H1 (cell line): Measurements from ENCODE around the gene ISM1. TPM values are rescaled to one million over a fixed set of nuclear protein-coding genes. Genes with fewer than 3 reads are reported as not detected.

Experiments
- CTCF ChIA-PET: fragments of 300-600 bp; sonication (Branson Sonifier 250); formaldehyde crosslinking; loops from one replicate; lab custom pipeline; 2021; ENCODE audit not compliant: partially characterized antibody; lab: Charles Lee
- POLR2A ChIA-PET: fragments of 300-600 bp; sonication (Branson Sonifier 250); formaldehyde crosslinking; loops from one replicate; lab custom pipeline; 2021; ENCODE audit warnings: inconsistent platforms; ENCODE audit not compliant: partially characterized antibody; lab: Charles Lee
- DNase-seq, 2 experiments: peaks; one replicate each; pipeline versions ENCODE4 v3.0.0 to v3.0.0-alpha.2; 2010 to 2022; ENCODE audit warnings: low spot score in 2 of 2, low read depth in 1 of 2, mixed read lengths in 1 of 2
- FAIRE-seq: peaks from 2 replicates; lab custom pipeline; 2011; peaks lifted over from hg19 to GRCh38; lab: Jason Lieb, UNC
- H2AFZ ChIP-seq: 2 replicates; pipeline ENCODE4 v1.8.1; 2012; ENCODE audit warnings: low read length, inconsistent platforms
- H2AK5ac ChIP-seq: 2 replicates; pipeline ENCODE4 v1.6.1; 2013; ENCODE audit warnings: low read depth, low read length
- H2BK120ac ChIP-seq: replicated peaks from 2 replicates; pipeline ENCODE3; 2013; ENCODE audit warnings: low read depth, low read length, inconsistent platforms
- H2BK12ac ChIP-seq: 2 replicates; pipeline ENCODE4 v1.6.1; 2013; ENCODE audit warnings: low read depth, low read length
- H2BK15ac ChIP-seq: 2 replicates; pipeline ENCODE4 v1.6.1; 2013; ENCODE audit warnings: low read length
- H2BK20ac ChIP-seq: 2 replicates; pipeline ENCODE4 v1.6.1; 2013; ENCODE audit warnings: low read length
- H2BK5ac ChIP-seq: 2 replicates; pipeline ENCODE4 v1.6.1; 2013; ENCODE audit warnings: low read depth, low read length
- H3K14ac ChIP-seq: 2 replicates; pipeline ENCODE4 v1.6.1; 2013; ENCODE audit warnings: inconsistent platforms; ENCODE audit not compliant: insufficient read length
- H3K18ac ChIP-seq: 2 replicates; pipeline ENCODE4 v1.6.1; 2013; ENCODE audit warnings: low read length; ENCODE audit errors: extremely low read depth
- H3K23ac ChIP-seq: 2 replicates; pipeline ENCODE4 v1.6.1; 2013; ENCODE audit warnings: inconsistent platforms; ENCODE audit not compliant: insufficient read length
- H3K23me2 ChIP-seq: 2 replicates; pipeline ENCODE4 v1.6.1; 2013; ENCODE audit warnings: low read depth, low read length
- H3K27ac ChIP-seq: 2 replicates; pipeline ENCODE4 v1.6.1; 2011; ENCODE audit warnings: low read depth, low read length, inconsistent platforms
- H3K27me3 ChIP-seq, 4 experiments: replicated peaks in 1 of 4; 1 replicate in 1 of 4; 2 replicates in 3 of 4; pipeline versions ENCODE4 v1.6.1 to v1.8.1; 2011 to 2013; ENCODE audit warnings: low read length in 3 of 4, mild to moderate bottlenecking in 3 of 4, inconsistent platforms in 2 of 4, mixed read lengths in 2 of 4, moderate library complexity in 1 of 4; ENCODE audit not compliant: control insufficient read depth in 3 of 4, insufficient read depth in 3 of 4; ENCODE audit errors: extremely low read depth in 1 of 4
- H3K36me3 ChIP-seq, 4 experiments: 2 replicates each; pipeline versions ENCODE4 v1.6.1 to v1.8.1; 2011 to 2013; ENCODE audit warnings: mild to moderate bottlenecking in 4 of 4, low read length in 3 of 4, moderate library complexity in 2 of 4, control low read depth in 1 of 4, inconsistent platforms in 1 of 4; ENCODE audit not compliant: insufficient read depth in 4 of 4, control insufficient read depth in 2 of 4
- H3K4ac ChIP-seq: replicated peaks from 2 replicates; pipeline ENCODE3; 2013; ENCODE audit warnings: low read length, low read depth, mixed read lengths, inconsistent platforms; ENCODE audit not compliant: insufficient read length
- H3K4me1 ChIP-seq, 4 experiments: replicated peaks in 1 of 4; 1 replicate in 1 of 4; 2 replicates in 3 of 4; pipeline versions ENCODE4 v1.6.1 to v1.8.1; 2011 to 2013; ENCODE audit warnings: low read length in 3 of 4, inconsistent platforms in 2 of 4, mixed read lengths in 1 of 4; ENCODE audit not compliant: insufficient read depth in 4 of 4, control insufficient read depth in 3 of 4
- H3K4me2 ChIP-seq, 2 experiments: 2 replicates each; pipeline versions ENCODE4 v1.6.1 to v1.8.1; 2011 to 2013; ENCODE audit warnings: low read depth in 2 of 2, low read length in 2 of 2, control low read depth in 1 of 2, inconsistent platforms in 1 of 2, mild to moderate bottlenecking in 1 of 2; ENCODE audit not compliant: insufficient read depth in 1 of 2
- H3K4me3 ChIP-seq, 4 experiments: fragments of 200-600, 300-600 bp in 1 of 4; sonication (generic), shearing (Covaris generic), sonication (Bioruptor Twin) in 1 of 4; 2 replicates each; pipeline versions ENCODE4 v1.5.1 to v1.8.1; 2011 to 2016; ENCODE audit warnings: low read length in 4 of 4, low read depth in 3 of 4, control low read depth in 2 of 4, inconsistent platforms in 2 of 4, mild to moderate bottlenecking in 2 of 4, mixed read lengths in 1 of 4, moderate library complexity in 1 of 4; ENCODE audit not compliant: insufficient read depth in 2 of 4; ENCODE audit errors: extremely low read depth in 1 of 4
- H3K56ac ChIP-seq: replicated peaks from 2 replicates; pipeline ENCODE3; 2013; ENCODE audit warnings: low read depth, mild to moderate bottlenecking, mixed read lengths, low read length, inconsistent platforms; ENCODE audit not compliant: insufficient read length
- H3K79me1 ChIP-seq: 2 replicates; pipeline ENCODE4 v1.6.1; 2013; ENCODE audit warnings: low read depth, low read length, control low read depth
- H3K79me2 ChIP-seq, 2 experiments: 2 replicates each; pipeline versions ENCODE4 v1.6.1 to v1.8.1; 2012 to 2013; ENCODE audit warnings: low read length in 2 of 2, mild to moderate bottlenecking in 2 of 2, inconsistent platforms in 1 of 2; ENCODE audit not compliant: insufficient read depth in 2 of 2, control insufficient read depth in 1 of 2
- H3K9ac ChIP-seq, 4 experiments: replicated peaks in 1 of 4; 1 replicate in 1 of 4; 2 replicates in 3 of 4; pipeline versions ENCODE4 v1.6.1 to v1.8.1; 2011 to 2013; ENCODE audit warnings: low read depth in 3 of 4, low read length in 3 of 4, control low read depth in 2 of 4, mild to moderate bottlenecking in 2 of 4, moderate library complexity in 2 of 4, inconsistent platforms in 1 of 4; ENCODE audit errors: extremely low read depth in 1 of 4
- H3K9me3 ChIP-seq, 2 experiments: 2 replicates each; pipeline versions ENCODE4 v1.6.1 to v1.8.1; 2012 to 2013; ENCODE audit warnings: mild to moderate bottlenecking in 2 of 2, moderate library complexity in 2 of 2, control low read depth in 1 of 2, inconsistent platforms in 1 of 2, low read depth in 1 of 2, low read length in 1 of 2, mixed read lengths in 1 of 2; ENCODE audit not compliant: insufficient read depth in 2 of 2
- H4K20me1 ChIP-seq, 2 experiments: replicated peaks in 1 of 2; 2 replicates each; pipeline versions ENCODE3 to v1.8.1; 2011 to 2013; ENCODE audit warnings: inconsistent platforms in 2 of 2, low read length in 2 of 2, mild to moderate bottlenecking in 1 of 2; ENCODE audit not compliant: insufficient read depth in 2 of 2, control insufficient read depth in 1 of 2
- H4K5ac ChIP-seq: 2 replicates; pipeline ENCODE4 v1.6.1; 2013; ENCODE audit warnings: low read length, low read depth, mixed read lengths, inconsistent platforms; ENCODE audit not compliant: insufficient read length
- H4K8ac ChIP-seq: 2 replicates; pipeline ENCODE4 v1.8.0; 2013; ENCODE audit warnings: mild to moderate bottlenecking, moderate library complexity, low read length, inconsistent platforms; ENCODE audit not compliant: insufficient read depth; ENCODE audit errors: extremely low read depth
- H4K91ac ChIP-seq: replicated peaks from 2 replicates; pipeline ENCODE3; 2013; ENCODE audit warnings: low read length, mixed read lengths, inconsistent platforms; ENCODE audit not compliant: insufficient read length
- NANOG ChIP-seq: IDR thresholded peaks from 2 replicates; pipeline ENCODE4 v1.6.1; 2011; ENCODE audit warnings: low read length, low read depth, mild to moderate bottlenecking, inconsistent platforms; ENCODE audit not compliant: insufficient read depth, poor library complexity, severe bottlenecking
- WGBS, 2 experiments: shearing (Covaris generic) in 1 of 2; methylation state at CpG; one replicate each; pipeline versions ENCODE4 v1.1.6 to v1.1.7; 2013 to 2015; ENCODE audit warnings: low lambda C conversion rate in 2 of 2, mixed read lengths in 2 of 2, inconsistent platforms in 1 of 2, low coverage in 1 of 2, missing lambda C conversion rate in 1 of 2; ENCODE audit not compliant: insufficient replicate concordance in 2 of 2, insufficient coverage in 1 of 2, insufficient read length in 1 of 2; ENCODE audit errors: extremely low coverage in 1 of 2, missing lambda C conversion rate in 1 of 2; 5-methylcytosine and 5-hydroxymethylcytosine counted together
- polyA plus RNA-seq, 7 experiments: library from polyadenylated mRNA; depleted of rRNA in 3 of 7; stranded (reverse) in 5 of 7; unstranded in 2 of 7; fragments of >200 nt in 5 of 7; fragments of 200-250 nt in 2 of 7; gene quantifications; 1 replicate in 5 of 7; 2 replicates in 1 of 7; 4 replicates in 1 of 7; pipeline versions ENCODE4 v1.2.1 to v1.2.3, GENCODE V29; 2011 to 2013; ENCODE audit warnings: missing spikeins in 2 of 7, mixed read lengths in 2 of 7
- total RNA-seq: library from RNA; stranded (reverse); fragmentation: NEBNext Ultra II Directional; extraction: Animal tissue kit (Norgen Biotek cat#: 25700); gene quantifications from 2 replicates; pipeline ENCODE4 v1.2.1, GENCODE V29; 2021

The ISM1 gene
- total and polyA plus RNA-seq, 2 of the 8 experiments (the other 6 are each of a cell fraction or from before 2014, with no cell fraction given), result 0.62 to 0.97 TPM

GRCh38 chr20:13226367-13226766, 5.3 kb downstream of the ISM1 start:
- H3K56ac ChIP-seq, result no peak overlapping the region
- no peak overlapping the region for H3K4me2 ChIP-seq
- TF ChIP-seq NANOG, result no peak

More at GRCh38 chr20:13226367-13226766, 5.3 kb downstream of the ISM1 start:
- Histone ChIP-seq H4K91ac (no peak overlapping the region), H3K4ac (no peak overlapping the region), H3K9me3 (no peaks in the 10 kb centered on the region), H3K18ac (no peak overlapping the region), H3K23me2 (peaks cover 7% of the 10 kb centered on the region; the same call in 1 of the 2 replicates), H3K23ac (no peak overlapping the region), H3K36me3 (no peaks in the 10 kb centered on the region), H3K79me1 (no peaks in the 10 kb centered on the region), H2BK15ac (no peak overlapping the region), H3K4me3 (no peak overlapping the region), H4K5ac (no peak overlapping the region), H3K14ac (no peak overlapping the region), H2AFZ (no peak overlapping the region), H3K79me2 (no peaks in the 10 kb centered on the region), H2BK12ac (no peak overlapping the region), H2AK5ac (no peak overlapping the region), H3K27ac (no peak overlapping the region), H3K9ac (no peak overlapping the region), H2BK120ac (no peak overlapping the region), H4K20me1 (peaks cover 0 to 1% of the 10 kb centered on the region in 2 experiments), H4K8ac (no peak overlapping the region), H3K4me1 (peaks cover 0 to 3% (median 2%) of the 10 kb centered on the region in 4 experiments; a peak in 1 of 7 replicates), H3K27me3 (peaks cover 0 to 19% (median 9%) of the 10 kb centered on the region in 4 experiments; a peak in 6 of 7 replicates), H2BK5ac (no peak overlapping the region), H2BK20ac (no peak overlapping the region)
- 88% methylated on average over 1 of the region's 1 CpG; no CpG with 5 or more reads in 1 of the 2 experiments for WGBS, 2 experiments
- CTCF ChIA-PET, result no interaction called here
- POLR2A ChIA-PET, result no interaction called here
- FAIRE-seq, result no peak
- no peak for DNase-seq
